C4-2B (cell line): ENCODE data around the gene MTHFS.
"Not testable (repeated sequence)": the region's sequence is repeated elsewhere in the genome, so short reads cannot be mapped to it uniquely, and the experiment has no call there.

Experiments
- CTCF ChIP-seq: fragments of 450-650 bp; conservative IDR thresholded peaks from 2 replicates; pipeline ENCODE4 v1.5.1; 2017; ENCODE audit warnings: mild to moderate bottlenecking
- ZFX ChIP-seq: fragments of 450-650 bp; IDR thresholded peaks from 2 replicates; pipeline ENCODE4 v1.6.1; 2017

DNA sequence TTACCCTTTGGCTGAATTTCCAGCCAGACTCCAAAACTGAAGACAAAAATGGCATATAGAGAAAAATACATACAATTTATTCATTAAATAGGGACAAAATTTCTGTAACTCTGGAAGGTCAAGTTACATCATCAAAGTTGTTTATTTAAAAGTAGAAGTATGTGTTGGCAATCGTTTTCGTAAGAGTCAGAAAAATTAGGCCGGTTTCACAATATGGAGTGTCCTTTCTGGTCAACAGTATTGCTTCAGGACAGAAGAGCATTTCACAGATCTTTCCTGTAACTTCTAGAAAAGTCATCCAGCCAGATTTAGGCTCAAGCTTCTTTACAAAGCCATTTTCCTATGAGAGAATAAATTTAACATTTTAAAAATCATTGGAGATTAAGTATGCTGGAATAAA lies 2.0 kb upstream of the MTHFS start:
- TF ChIP-seq CTCF, ZFX: not testable (repeated sequence)
